Fibroblast of skin of left biceps (primary cell): Measurements from ENCODE around the gene AKNAD1.
"Not testable (repeated sequence)": the region's sequence is repeated elsewhere in the genome, so short reads cannot be mapped to it uniquely, and the experiment has no call there.

Source experiments
- DNase-seq, 2 experiments: peaks; one replicate each; pipeline ENCODE4 v3.0.0-alpha.2; 2013; ENCODE audit warnings: low read depth in 2 of 2

The AKNAD1 gene

GRCh38 chr1:108785264-108785663, 71.6 kb downstream of the AKNAD1 start:
- no peak for DNase-seq

DNA sequence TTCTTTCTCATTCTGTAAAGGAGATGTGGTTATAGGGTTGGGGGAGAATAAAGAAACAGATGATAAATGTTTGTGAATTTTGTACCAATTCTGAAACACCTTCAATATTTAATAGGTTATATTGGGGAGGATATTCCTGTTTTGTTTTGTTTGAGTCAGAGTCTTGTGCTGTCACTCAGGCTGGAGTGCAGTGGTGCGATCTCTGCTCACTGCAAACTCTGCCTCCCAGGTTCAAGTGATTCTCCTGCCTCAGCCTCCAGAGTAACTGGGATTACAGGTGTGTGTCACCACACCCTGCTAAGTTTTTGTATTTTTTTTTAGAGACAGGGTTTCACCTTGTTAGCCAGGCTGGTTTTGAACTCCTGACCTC, 75.3 kb downstream of the AKNAD1 start:
- not testable (repeated sequence) for DNase-seq

DNA sequence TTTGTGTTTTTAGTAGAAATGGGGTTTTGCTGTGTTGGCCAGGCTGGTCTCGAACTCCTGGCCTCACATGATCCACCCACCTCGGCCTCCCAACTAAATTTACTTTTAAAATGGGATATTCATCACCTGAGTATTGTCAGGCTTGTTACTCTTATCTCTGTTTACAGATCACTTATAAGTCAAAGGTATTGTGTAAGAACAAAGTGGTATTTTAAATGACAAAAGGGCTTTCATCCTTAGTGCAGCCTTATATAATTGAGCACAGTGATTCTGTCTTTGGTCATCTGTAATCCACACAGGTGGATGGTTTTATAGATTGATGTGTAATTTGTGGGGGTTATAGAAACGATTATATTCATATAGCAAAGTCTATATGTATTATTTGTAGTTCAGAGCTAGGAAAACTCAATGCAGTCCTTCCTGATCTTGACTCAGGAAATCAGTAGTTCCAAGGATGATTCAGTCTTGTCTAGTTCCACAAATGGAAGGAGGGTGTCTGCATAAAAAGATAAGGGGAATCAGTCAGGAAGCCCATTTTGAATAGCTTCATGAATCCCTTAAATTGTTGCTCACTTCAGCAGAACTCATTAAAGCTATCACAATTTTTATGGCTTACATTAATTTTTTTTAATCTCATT, 75.8 kb downstream of the AKNAD1 start:
- DNase-seq: no peak

DNA sequence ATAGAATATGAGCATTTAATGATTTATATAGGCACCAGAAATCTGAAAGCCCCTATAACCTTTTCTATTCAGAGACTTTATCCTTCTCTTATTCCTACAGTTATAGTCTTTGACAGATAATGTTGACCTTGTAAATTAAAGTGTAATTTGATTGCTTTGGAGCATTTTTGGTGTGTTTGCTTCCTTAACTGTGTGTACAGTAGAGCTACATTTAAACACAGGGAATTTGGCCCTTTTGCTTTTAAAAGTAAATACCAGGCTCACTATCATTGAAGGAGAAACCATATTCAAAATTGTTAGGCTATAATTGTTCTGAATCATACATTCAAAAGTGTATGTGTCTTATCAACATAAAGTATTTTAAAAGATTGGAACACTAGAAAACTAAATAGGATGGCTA, 77.4 kb downstream of the AKNAD1 start:
- DNase-seq: no peak

GRCh38 chr1:108777839-108778238, 79.1 kb downstream of the AKNAD1 start:
- no peak for DNase-seq

- no peak for DNase-seq
Observed at GRCh38 chr1:108767708-108768107, 89.2 kb downstream of the AKNAD1 start.

DNA sequence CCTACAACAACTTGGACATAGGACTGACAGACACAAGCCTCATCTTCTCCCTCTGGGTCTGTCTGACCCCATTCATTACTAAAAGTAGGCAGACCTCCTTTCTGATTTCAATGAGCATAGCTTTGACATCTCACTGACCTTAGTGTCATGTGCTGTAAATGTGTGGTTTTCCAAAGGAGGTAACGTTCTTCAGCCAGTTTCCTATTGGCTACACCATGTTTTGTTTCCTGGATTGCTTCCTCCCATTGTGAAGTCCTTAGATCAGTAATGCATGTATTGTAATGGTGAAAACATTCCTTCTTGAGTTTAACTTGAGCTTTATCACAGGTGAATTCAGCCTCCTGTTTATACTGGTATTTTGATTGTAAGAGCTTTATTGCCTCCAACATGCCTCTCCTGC, 89.8 kb downstream of the AKNAD1 start:
- DNase-seq: no peak
